ENCODE measurements around the gene ZNF556.
A peak's percentile ranks its signal among the peaks of the same experiment; 100 is the strongest.
"Not testable (repeated sequence)": the region's sequence is repeated elsewhere in the genome, so short reads cannot be mapped to it uniquely, and the experiment has no call there.

Gene ZNF556

DNA sequence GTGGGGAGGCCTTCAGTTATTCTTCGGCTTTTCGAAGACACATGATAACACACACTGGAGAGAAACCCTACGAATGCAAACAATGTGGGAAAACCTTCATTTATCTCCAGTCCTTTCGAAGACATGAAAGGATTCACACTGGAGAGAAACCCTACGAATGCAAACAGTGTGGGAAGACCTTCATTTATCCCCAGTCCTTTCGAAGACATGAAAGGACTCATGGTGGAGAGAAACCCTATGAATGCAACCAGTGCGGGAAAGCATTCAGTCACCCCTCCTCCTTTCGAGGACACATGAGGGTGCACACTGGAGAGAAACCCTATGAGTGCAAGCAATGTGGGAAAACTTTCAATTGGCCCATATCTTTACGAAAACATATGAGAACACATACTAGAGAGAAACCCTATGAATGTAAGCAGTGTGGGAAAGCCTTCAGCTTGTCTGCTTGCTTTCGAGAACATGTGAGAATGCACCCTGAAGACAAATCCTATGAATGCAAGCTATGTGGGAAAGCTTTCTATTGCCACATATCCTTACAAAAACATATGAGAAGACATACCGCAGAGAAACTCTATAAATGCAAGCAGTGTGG is 14.0 kb upstream of the ZNF556 start:
- DNase-seq: no peak

DNA sequence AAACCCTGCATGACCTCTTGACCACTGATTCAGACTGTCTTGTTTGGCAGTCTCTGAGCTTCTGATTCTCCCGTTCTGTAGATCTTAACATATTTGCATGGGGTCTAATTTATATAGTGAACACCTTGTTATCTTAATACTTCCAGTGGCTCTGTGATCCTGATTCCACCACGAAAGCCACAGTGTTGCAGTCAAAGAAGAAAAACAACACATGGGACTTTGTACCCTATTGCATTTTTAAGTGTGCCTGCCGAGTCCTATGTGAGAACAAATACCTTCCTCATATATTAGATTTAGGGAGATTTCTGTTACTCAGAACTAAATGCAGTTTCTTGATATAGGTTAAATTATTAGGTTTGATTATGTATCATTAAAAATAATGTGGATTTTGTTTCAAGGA is 12.3 kb upstream of the ZNF556 start:
- no peak for DNase-seq

DNA sequence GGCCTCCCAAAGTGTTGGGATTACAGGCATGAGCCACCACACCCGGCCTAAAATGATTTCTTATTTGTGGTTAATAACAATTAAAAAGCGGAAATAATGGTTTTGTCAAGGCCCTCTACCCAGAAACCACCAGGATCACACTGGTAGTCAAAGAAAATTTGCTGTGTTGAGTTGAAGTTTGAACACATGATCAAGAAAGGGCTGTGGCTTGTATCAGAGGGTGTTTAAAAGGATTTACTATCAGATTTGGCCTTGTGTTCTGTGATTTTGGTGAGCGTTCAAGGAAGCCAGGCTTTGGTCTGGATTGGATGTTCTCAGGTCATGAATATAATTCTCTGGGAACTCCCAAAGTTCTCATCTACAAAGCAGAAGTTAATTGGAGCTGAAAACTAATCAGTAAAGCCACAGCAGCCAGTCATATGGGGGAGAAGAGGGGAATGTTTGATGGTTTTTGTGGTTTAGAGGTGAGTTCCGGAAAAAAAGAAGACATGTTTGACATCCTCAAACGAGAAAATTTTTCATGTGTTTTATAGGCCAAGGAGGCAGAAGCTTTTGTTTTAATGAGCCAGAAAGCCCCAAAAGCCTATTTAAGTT is 10.6 kb upstream of the ZNF556 start:
- no peak for DNase-seq

DNA sequence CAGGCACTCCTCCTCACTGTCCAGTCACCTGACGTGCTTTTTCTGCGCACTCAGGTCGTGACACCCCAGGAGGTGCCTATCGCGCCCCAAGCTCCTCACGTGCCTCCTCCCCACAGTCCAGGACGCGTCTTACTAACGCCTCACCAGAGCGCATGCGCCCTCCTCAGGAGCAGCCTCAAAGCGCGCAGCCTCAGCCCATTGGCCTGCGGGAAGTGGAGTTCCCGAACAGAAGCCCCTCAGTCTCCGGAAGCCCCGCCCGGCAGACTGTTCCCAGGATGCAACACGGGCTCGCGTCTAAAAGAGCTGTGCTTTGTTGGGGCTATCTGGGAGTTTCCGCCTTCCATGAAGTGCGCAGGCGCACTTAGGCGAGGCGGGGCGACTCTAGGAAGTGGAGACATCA is 8.3 kb upstream of the ZNF556 start:
- DNase-seq: no peak

DNA sequence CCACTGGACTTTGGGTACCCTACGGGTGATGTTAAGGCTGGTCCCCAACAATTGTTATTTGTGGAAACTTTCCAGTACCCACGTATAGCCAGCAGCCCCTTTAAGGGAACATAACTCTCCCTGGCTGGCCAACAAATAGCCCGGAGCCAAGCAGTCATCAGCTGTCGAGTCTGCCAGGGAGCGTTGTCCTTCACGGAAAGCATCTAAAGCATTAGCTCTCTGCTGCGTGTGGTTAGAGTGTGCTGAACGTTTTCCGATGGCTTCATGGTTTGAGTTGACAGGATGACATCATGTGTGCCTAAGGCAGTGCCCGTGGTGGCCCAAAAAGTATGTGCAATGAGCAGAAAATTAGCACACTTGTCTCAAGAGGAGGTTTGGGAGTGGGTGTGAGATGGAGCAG is 3.3 kb upstream of the ZNF556 start:
- DNase-seq: no peak

DNA sequence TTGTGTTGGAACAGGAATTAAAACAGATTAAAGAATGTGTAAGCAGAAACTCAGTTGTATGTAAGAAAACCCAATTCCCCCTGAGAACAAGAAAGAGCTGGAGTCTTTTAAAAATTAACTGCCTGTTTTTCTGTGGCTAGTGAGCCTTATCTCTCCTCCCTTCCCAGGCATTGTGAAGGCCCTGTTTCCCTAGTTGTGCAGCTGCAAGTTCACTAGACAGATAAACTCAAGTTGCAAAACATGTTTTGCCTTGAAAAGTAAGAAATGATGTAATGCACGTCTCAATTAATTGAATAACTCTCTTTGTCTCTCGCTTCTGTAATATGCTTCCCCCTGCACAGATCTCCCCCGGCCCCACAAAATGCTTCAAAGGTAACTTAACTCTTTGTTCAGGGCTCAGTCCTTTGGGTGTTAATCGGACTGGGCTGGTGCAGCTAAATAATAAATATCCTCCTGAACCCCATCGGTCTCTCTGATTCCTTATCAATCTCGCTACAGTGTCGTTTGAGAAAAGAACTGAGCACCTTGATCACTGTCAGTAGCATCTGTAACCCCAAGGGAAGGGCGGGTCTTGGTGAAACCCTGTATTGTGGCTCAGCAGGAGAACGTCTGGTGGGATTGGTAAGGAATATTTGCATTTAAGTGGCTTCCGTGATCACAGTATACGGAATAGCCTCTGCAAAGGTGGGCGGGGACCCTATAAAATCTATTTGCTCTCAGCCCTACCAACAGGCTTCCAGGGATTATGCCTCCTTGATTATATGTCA is 1.6 kb upstream of the ZNF556 start:
- DNase-seq: no peak

DNA sequence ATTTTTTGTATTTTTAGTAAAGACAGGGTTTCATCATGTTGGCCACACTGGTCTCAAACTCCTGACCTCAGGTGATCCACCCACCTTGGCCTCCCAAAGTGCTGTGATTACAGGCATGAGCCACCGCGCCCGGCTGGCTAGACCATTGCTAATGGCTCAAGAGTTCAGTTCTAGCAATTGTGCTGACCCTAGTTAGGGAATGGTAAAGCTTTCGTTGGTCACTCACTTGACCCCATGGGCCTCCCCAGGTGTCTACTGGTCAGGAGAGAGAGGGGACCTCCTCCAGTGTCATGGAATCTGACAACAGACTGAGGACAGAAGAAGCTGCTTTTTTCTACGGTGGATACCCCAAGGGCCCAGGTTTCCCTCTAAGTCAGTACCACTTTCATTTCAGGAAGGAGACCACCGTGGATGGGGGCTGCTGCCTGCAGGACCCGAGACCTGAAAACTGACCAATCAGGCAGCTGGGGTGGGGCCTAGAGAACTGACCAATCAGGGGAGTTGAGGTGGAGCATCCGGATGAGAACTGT is 575 bp upstream of the ZNF556 start:
- no peak for DNase-seq

DNA sequence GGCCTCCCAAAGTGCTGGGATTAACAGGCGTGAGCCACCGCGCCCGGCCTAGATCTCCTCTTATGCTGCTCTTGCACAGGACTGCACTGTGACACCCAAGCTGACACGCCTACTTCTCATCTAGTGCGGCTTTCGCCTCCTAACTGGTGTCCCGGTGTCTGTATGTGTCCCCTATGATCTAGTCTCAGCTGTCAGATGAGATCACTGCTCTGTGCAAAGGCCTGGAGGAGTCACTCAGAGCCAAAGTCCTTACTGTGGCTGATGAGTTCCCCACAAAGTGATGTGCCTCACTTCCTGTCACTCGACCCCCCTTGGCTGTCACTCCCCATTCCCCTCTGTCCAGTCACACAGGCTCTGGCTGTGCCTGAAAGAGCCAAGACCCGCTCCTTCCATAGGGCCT is 2.5 kb downstream of the ZNF556 start:
- no peak for DNase-seq

DNA sequence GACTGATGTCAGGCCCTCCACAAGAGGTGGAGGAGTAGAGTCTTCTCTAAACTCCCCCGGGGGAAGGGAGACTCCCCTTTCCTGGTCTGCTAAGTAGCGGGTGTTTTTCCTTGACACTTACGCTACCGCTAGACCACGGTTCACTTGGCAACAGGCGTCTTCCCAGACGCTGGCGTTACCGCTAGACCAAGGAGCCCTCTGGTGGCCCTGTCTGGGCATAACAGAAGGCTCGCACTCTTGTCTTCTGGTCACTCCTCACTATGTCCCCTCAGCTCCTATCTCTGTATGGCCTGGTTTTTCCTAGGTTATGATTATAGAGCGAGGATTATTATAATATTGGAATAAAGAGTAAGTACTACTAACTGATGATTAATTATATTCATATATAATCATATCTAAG is 5.0 kb downstream of the ZNF556 start:
- DNase-seq: peak in 3 of 56 donors; percentile 2 to 27 (median 14)

DNA sequence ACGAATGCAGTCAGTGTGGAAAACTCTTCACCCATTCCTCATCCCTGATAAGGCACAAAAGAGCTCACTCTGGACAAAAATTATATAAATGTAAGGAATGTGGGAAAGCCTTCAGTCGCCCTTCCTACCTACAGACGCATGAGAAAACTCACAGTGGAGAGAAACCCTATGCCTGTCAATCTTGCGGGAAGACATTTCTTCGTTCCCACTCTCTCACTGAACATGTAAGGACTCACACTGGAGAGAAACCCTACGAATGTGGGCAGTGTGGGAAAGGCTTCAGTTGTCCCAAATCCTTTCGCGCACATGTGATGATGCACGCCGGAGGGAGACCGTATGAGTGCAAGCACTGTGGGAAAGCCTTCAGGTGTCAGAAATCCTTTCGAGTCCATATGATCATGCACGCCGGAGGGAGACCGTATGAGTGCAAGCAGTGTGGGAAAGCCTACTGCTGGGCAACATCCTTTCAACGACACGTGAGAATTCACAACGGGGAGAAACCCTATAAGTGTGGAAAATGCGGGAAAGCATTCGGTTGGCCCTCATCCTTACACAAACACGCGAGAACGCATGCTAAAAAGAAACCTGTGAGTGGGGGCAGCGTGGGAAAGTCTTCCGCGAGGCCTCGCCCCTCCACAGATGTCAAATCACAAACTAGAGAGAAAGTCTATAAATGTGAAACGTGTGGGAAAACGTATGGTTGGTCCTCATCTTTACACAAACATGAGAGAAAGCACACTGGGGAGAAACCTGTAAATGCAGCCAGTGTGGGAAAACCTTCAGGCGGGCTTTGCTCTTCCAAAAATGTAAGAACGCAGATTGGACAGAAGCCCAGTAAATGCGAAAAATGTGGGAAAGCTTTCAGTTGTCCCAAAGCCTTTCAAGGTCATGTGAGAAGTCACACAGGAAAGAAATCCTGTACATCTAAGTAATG is 10.5 kb downstream of the ZNF556 start:
- DNase-seq: no peak

DNA sequence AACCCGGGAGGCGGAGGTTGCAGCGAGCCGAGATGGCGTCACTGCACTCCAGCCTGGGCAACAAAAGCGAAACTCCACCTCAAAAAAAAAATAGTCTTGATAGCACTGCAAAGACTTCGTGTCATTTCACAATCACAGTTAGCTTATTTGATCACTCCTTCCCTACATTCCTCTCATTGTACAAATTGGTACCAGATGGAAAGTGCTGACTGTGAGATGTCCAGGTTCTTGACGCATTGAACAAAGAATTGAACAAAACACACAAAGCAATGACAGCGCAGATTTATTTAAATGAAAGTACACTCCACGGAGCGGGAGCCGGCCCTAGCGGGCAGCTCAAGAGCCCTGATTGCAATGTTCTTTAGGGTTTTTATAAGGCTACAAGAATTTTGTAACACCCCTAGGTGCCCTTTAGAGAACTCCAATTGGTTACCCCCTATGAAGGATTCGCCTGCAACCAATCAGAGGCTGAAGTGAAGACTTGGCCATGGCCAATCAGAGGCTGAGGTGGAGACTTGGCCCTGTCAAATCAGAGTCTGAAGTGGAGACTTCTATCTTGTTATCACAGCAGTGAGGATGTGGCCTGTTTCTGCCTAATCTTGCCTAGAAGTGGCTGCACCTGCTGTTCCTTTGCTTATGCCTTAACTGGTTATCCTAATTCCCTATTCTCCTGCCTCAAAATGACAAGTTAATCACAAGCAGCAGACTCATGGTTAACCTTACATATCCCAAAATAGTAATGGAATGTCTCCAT is 16.7 kb downstream of the ZNF556 start:
- no peak for DNase-seq

DNA sequence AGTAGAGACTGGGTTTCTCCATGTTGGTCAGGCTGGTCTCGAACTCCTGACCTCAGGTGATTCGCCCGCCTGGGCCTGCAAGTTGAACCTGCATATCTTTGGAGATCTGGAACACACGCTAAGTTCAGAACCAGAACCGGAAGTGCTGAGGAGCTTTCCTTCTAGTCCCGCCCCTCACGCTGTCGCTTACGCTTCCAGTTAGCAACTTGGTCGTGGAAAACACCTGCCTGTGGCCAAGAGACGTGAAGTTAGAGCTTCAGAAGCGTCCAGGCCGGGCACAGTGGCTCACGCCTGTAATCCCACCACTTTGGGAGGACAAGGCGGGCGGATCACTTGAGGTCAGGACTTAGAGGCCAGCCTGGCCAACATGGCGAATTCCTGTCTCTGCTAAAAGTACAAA is 18.6 kb downstream of the ZNF556 start:
- DNase-seq: no peak

DNA sequence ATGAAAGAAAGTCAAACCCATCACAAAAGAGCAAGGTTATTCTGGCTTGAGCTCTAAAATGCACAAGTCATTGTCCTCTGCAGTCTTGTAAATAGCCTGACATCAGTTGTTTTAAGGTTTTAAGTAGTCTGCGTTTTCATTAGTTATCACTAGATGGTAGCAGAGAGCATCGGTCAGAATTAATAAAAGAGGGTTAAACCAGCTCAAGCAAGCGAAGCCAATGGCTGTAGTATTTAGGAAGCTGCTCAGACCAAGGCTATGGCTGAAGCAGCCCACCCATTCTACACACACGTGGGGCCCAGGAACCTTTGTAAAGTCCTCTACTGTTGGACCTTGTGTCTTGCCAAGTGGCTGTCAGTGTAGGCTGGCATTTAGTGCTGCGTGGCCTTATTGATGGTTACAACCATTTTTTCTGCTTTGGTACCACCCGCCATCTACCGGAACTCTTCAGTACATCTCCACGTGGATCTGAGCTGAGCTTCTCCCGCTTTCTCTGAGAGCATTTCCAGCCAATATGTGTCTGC is 20.3 kb downstream of the ZNF556 start:
- DNase-seq: peak in 29 of 56 donors; percentile 8 to 67 (median 25)

DNA sequence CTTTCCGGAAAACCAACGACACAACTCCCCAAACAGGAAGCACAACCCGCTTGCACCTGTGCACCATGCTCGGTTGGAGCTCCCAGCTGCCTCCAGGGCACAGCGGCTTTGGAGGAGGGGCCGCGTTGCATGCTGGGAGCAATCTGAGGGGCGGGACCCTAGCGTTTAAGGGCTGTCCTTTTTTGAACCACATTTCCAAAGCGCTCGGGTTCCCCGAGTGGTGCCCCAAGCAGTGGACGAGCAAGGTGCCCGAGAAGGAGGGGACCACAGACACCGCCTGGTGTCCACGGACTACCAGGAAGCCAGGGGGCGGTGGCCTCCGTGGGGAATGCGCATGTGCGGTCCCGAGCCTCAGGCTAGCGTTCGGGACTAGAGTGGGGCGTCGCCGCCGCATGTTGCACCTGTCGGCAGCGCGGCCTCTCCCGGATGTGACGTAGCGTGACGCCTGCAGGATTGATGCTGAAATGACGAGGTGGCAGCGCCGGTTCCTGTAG is 21.6 kb downstream of the ZNF556 start:
- DNase-seq: peak in 6 of 56 donors; percentile 16 to 54 (median 30)

DNA sequence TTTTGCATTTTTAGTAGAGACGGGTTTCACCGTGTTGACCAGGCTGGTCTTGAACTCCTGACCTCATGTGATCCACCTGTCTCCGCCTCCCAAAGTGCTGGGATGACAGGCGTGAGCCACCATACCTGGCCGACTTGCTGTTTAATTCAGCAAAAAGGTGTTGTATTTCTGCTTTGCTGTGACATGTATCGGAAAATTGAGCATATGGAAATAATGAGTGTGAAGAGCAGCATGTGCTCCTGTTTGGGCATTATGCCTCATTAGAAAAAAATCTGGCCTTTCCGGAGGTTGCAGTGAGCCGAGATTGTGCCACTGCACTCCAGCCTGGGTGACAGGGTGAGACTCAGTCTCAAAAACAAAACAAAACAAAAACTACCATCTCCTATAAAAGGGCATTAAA is 23.4 kb downstream of the ZNF556 start:
- not testable (repeated sequence) for DNase-seq

DNA sequence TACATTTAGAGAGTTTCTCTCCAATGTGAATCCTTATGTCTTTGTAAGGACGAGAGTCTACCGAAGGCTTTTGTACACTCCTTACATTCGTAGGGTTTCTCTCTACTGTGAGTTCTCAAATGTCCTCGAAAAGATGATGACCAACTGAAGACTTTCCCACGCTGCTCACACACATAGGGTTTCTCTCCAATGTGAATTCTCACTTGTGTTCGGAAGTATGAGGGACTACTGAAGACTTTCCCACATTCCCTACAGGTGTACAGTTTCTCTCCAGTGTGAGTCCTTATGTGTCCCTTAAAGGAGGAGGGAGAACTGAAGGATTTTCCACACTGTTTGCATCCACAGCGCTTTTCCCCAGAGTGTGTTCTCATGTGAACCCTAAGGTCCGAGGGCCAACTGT is 29.6 kb downstream of the ZNF556 start:
- DNase-seq: no peak

DNA sequence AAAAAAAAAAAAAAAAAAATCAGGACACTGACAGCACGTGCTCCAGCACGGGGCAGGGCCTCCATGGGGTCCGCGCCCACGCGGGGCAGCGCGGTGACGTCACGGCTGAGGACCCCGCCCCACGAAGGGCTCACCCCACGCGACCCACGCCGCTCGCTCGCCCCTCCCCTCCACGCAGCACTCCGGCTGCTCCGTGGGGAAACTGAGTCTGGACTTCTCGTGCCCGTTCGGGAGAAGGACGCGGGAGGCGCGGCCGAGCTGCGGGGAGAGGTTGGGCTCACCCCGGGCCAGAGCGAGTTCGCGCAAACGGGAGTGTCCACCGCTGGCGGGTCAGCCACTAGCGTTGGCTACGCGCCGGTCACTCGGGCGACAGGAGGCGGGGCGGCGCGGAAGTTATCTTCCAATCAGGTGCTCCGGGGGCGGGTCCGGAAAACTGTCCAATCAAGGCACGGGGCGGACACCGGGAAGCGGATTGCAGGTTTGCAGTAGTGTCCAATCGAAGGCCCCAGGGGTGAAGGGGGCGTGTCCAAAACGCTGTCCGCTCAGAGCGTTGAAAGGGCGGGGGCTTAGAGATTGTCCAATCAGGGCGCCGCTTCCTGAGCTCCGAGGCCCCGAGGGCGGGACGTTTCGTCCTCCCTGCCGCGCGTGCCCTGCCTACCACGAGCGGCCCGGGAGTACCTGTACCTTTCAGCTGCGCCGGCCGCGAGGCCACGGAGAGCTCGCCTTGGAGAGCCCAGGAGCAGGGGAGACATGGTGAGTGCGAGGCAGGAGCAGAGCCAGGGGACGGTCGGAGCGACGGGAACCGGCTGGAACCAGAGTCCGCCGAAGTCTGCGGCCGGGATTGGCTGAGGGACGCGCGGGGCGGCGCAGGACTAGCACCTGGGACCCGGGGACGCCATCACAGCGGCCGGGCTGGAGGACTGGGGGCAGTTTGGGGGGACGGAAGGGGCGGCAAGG is 33.4 kb downstream of the ZNF556 start, which contains the start of gene ZNF57:
Gene ZNF57 (plus strand): TSS at position 633 of the 957 bp plus-strand sequence. CDS start 118 bp downstream, at position 751.
- DNase-seq: peak; percentile 63 to 100 (median 99)

DNA sequence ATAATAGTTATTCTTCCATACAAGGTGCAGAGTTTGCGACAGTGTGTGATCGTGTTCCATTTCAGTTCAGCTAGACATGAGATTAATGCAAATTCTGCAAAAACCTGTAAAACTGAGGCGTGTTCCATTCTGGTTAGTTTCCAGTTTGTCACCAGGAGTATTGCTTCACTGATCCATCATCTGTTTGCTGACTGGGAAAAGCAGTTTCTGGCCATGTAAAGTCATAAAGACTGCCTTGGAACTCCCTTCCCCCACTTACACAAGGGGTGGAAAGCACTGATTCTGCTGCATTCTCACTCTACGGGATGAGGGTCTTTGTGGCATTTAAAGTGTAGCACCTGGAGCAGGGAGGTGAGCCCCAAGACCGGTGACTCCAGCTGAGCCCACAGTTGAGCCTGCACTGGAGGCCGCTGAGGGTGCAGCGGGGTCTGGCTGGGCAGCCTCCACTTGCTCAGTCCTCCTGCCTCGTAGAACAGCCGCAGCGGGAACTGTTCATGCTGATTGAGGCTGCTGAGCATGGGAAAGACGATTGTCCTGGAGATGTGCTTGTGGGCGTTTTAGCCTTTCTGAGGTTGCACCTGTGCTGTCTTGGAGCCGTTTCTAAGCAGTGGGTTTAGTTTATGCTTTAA is 35.6 kb downstream of the ZNF556 start:
- no peak for DNase-seq
